WERI-Rb-1 (cell line): ENCODE data around the gene FAIM.

Source experiments
- DNase-seq: peaks from one replicate; pipeline ENCODE4 v3.0.0-alpha.2; 2020
- H3K27ac ChIP-seq: fragments of 250-450 bp; sonication (Bioruptor Pico); 2 replicates; pipeline ENCODE4 v1.5.1; 2020; ENCODE audit warnings: mild to moderate bottlenecking, moderate library complexity
- H3K27me3 ChIP-seq: fragments of 250-450 bp; sonication (Bioruptor Pico); 2 replicates; pipeline ENCODE4 v1.5.1; 2021; ENCODE audit warnings: mild to moderate bottlenecking, low read depth, moderate library complexity; ENCODE audit not compliant: insufficient read depth, severe bottlenecking
- H3K36me3 ChIP-seq: fragments of 250-450 bp; sonication (Bioruptor Pico); 2 replicates; pipeline ENCODE4 v1.5.1; 2020; ENCODE audit warnings: mild to moderate bottlenecking, moderate library complexity
- H3K4me3 ChIP-seq: 2 replicates; pipeline ENCODE4 v1.5.1; 2011; ENCODE audit warnings: low read depth, mild to moderate bottlenecking, control low read depth, low read length
- H3K9me3 ChIP-seq: fragments of 250-450 bp; sonication (Bioruptor Pico); 2 replicates; pipeline ENCODE4 v1.5.1; 2021; ENCODE audit warnings: mild to moderate bottlenecking, moderate library complexity; ENCODE audit not compliant: severe bottlenecking
- CTCF ChIP-seq: IDR thresholded peaks from 2 replicates; pipeline ENCODE4 v1.5.1; 2011; ENCODE audit warnings: low read depth, mild to moderate bottlenecking, control low read depth, inconsistent platforms, low read length

Gene FAIM

DNA sequence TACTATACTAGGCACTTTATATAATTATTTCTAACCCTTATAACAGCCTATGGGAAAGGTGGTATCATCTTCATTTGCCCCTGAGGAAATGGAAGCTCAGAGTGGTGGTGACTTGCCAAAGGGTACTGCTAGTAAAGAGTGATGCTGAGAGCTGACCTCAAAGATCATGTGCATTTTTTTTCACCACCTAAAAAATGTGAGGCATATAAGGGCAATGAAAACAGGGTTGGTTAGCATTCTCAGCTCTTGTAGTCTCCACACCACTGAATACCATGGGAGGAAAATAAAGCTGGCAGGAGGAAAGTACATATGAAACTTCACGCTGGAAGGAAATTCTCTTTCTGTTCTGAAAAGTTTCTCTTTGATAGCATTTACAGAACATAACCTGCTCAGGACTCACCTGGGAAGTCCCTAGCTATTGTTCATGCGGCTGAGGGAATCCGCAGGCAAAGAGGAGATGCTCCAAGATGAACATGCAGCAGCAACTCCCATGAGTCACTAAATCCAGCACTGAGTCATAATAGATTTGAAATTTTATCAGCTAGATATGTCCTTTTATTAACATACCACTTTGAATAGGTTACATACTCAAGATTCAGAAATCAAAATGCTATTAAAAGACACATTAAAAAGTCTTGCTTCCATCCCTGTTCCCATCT is 17.3 kb downstream of the FAIM start:
- Histone ChIP-seq H3K9me3 (no peaks in the 10 kb centered on the region), H3K27me3 (no peaks in the 10 kb centered on the region), H3K27ac (no peak overlapping the region), H3K36me3 (peaks cover 7% of the 10 kb centered on the region; the same call in 1 of the 2 replicates), H3K4me3 (no peak overlapping the region)
- no peak for TF ChIP-seq CTCF
- DNase-seq: no peak

DNA sequence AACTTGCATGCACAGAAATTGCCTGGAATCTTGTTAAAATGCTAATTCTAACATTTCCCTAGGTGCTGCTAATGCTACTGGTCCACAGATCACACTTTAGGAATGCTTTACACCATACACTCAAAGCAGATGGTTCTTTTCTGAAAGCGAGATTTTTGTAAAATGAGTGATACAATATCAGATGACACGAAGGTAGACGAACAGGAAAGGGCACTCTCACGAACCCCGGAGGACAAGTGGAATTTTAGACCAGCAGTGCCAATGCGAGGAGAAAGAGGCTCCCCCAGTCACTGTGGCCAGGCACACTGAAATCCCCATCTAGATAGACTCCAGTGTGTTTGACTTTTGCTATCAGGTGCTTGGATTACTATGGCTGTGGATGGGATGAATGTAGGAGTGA is 21.0 kb downstream of the FAIM start:
- no peak overlapping the region for H3K27ac ChIP-seq
- TF ChIP-seq CTCF: no peak
- no peak overlapping the region for H3K4me3 ChIP-seq
- H3K36me3 ChIP-seq: peaks cover 3% of the 10 kb centered on the region; the same call in 1 of the 2 replicates
- no peaks in the 10 kb centered on the region for H3K27me3 ChIP-seq
- no peak for DNase-seq
- no peaks in the 10 kb centered on the region for H3K9me3 ChIP-seq

DNA sequence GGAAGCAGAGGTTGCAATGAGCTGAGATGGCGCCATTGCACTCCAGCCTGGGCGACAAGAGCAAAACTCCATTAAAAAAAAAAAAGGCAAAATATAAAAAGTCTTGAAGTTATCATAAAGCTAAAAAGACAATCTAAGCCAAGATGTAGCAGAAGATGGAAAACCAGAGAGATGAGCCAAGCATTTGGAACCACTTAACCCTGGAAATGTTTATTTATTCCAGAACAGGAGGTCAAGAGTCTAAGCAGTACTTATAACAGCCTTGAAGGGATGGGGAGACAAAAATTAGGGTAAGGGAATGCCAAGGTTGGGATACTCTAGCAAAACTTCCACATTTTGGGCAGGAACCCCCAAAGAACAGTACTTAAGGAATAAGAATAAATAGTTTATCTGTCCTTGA is 30.1 kb downstream of the FAIM start:
- H3K9me3 ChIP-seq: peaks cover 11% of the 10 kb centered on the region
- no peaks in the 10 kb centered on the region; the same call in 1 of the 2 replicates for H3K36me3 ChIP-seq
- no peak for TF ChIP-seq CTCF
- no peak for DNase-seq
- H3K4me3 ChIP-seq: no peak overlapping the region
- no peak overlapping the region for H3K27ac ChIP-seq
- H3K27me3 ChIP-seq: no peaks in the 10 kb centered on the region

DNA sequence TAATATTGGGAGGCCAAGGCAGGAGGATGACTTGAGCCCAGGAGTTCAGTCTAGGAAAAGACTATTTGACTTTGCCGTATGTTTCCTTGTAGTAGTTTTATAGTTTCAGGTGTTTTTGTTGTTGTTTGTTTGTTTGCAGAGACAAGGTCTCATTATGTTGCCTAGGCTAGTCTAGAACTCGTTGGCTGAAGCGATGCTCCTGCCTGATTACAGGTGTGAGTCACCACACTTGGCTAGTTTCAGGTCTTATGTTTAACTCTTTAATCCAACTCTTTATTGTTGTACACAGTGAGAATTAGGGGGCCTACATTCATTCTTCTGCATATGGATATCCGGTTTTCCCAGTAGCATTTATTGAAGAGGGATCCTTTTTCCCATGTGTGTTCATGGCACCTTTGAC is 32.0 kb downstream of the FAIM start:
- no peaks in the 10 kb centered on the region for H3K27me3 ChIP-seq
- no peak overlapping the region for H3K27ac ChIP-seq
- DNase-seq: no peak
- no peaks in the 10 kb centered on the region; the same call in 1 of the 2 replicates for H3K36me3 ChIP-seq
- peaks cover 11% of the 10 kb centered on the region for H3K9me3 ChIP-seq
- no peak overlapping the region for H3K4me3 ChIP-seq
- no peak for TF ChIP-seq CTCF

GRCh38 chr3:138642226-138642926 is 33.8 kb downstream of the FAIM start:
- no peak for DNase-seq
- Histone ChIP-seq H3K27ac (no peak overlapping the region), H3K27me3 (no peaks in the 10 kb centered on the region), H3K9me3 (peaks cover 11% of the 10 kb centered on the region), H3K4me3 (no peak overlapping the region), H3K36me3 (no peaks in the 10 kb centered on the region)
- no peak for TF ChIP-seq CTCF
